Measurements from ENCODE around the gene MAGI1. TPM values are rescaled to one million over a fixed set of nuclear protein-coding genes. Genes with fewer than 3 reads are reported as not detected.

MAGI1 gene
- total RNA-seq, 2 donors from 2014 or later = 38.6 to 45.1 TPM

DNA sequence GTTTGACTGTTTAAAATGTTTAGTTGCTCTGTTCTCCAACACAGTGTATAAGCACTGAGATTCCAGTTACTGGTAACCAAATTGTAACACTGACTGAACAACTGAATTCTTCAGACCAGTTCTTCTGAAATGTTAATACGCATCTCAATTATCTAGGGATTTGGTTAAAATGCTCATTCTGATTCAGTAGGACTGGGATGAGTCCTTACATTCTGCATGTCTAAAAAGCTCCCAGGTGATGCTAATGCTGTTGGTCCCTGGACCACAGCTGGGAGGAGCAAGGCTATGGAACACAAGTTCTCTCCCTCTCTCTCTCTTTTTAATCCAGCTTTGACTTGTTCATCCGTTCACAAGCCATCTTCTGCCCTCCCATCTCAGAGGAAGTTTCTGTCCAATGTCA is 380.3 kb downstream of the MAGI1 start:
- 93 to 95% methylated on average over 2 of the region's 2 CpGs for WGBS, 2 experiments (ENCODE audit: insufficient coverage in 1 of 2, insufficient read length in 1 of 2)
- no peak overlapping the region for H3K4me3 ChIP-seq (ENCODE audit: low read length)
- H3K9ac ChIP-seq (ENCODE audit: extremely low read depth, low read length, poor library complexity, severe bottlenecking) = no peak overlapping the region
- no peaks in the 10 kb centered on the region for H3K4me1 Mint-ChIP-seq
- TF ChIP-seq, protein P1, sequence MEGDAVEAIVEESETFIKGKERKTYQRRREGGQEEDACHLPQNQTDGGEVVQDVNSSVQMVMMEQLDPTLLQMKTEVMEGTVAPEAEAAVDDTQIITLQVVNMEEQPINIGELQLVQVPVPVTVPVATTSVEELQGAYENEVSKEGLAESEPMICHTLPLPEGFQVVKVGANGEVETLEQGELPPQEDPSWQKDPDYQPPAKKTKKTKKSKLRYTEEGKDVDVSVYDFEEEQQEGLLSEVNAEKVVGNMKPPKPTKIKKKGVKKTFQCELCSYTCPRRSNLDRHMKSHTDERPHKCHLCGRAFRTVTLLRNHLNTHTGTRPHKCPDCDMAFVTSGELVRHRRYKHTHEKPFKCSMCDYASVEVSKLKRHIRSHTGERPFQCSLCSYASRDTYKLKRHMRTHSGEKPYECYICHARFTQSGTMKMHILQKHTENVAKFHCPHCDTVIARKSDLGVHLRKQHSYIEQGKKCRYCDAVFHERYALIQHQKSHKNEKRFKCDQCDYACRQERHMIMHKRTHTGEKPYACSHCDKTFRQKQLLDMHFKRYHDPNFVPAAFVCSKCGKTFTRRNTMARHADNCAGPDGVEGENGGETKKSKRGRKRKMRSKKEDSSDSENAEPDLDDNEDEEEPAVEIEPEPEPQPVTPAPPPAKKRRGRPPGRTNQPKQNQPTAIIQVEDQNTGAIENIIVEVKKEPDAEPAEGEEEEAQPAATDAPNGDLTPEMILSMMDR (conservative IDR thresholded peaks at IDR 0.05) = no peak
- H3K9me3 ChIP-seq (ENCODE audit: control insufficient read depth, low read length) = no peaks in the 10 kb centered on the region
- H3K4me1 ChIP-seq (ENCODE audit: control insufficient read depth, insufficient read depth, low read length) = no peaks in the 10 kb centered on the region
- no peaks in the 10 kb centered on the region for H3K36me3 ChIP-seq (ENCODE audit: control insufficient read depth, insufficient read depth, low read length)
- H3K27me3 ChIP-seq (ENCODE audit: control insufficient read depth, insufficient read depth, low read length, poor library complexity, severe bottlenecking) = no peaks in the 10 kb centered on the region
- no peak overlapping the region for H3K27ac Mint-ChIP-seq
- no peak for DNase-seq
- H3K36me3 Mint-ChIP-seq (ENCODE audit: low read depth) = no peaks in the 10 kb centered on the region
- no peaks in the 10 kb centered on the region for H3K9me3 Mint-ChIP-seq
- H3K4me3 Mint-ChIP-seq = no peak overlapping the region
- H3K27ac ChIP-seq (ENCODE audit: low read depth, low read length) = no peak overlapping the region
- no peaks in the 10 kb centered on the region for H3K27me3 Mint-ChIP-seq (ENCODE audit: insufficient read depth)

- Histone ChIP-seq H3K27me3 (ENCODE audit: control insufficient read depth, insufficient read depth, low read length, poor library complexity, severe bottlenecking) (no peaks in the 10 kb centered on the region), H3K9ac (ENCODE audit: extremely low read depth, low read length, poor library complexity, severe bottlenecking) (no peak overlapping the region), H3K4me1 (ENCODE audit: control insufficient read depth, insufficient read depth, low read length) (no peaks in the 10 kb centered on the region), H3K36me3 (ENCODE audit: control insufficient read depth, insufficient read depth, low read length) (no peaks in the 10 kb centered on the region), H3K4me3 (ENCODE audit: low read length) (no peak overlapping the region), H3K27ac (ENCODE audit: low read depth, low read length) (no peak overlapping the region), H3K9me3 (ENCODE audit: control insufficient read depth, low read length) (peaks cover 6% of the 10 kb centered on the region)
- TF ChIP-seq, protein P1 (conservative IDR thresholded peaks at IDR 0.05) = no peak
- peaks cover 6% of the 10 kb centered on the region for H3K9me3 Mint-ChIP-seq
- H3K4me3 Mint-ChIP-seq = no peak overlapping the region
- peaks cover 3% of the 10 kb centered on the region for H3K4me1 Mint-ChIP-seq
- no peak for DNase-seq
- peaks cover 2% of the 10 kb centered on the region for H3K36me3 Mint-ChIP-seq (ENCODE audit: low read depth)
- 96 to 100% methylated on average over 4 of the region's 4 CpGs for WGBS, 2 experiments (ENCODE audit: insufficient coverage in 1 of 2, insufficient read length in 1 of 2)
- H3K27ac Mint-ChIP-seq = no peak overlapping the region
- H3K27me3 Mint-ChIP-seq (ENCODE audit: insufficient read depth) = no peaks in the 10 kb centered on the region
These were observed 383.7 kb downstream of the MAGI1 start for GRCh38 chr3:65655061-65655460.

DNA sequence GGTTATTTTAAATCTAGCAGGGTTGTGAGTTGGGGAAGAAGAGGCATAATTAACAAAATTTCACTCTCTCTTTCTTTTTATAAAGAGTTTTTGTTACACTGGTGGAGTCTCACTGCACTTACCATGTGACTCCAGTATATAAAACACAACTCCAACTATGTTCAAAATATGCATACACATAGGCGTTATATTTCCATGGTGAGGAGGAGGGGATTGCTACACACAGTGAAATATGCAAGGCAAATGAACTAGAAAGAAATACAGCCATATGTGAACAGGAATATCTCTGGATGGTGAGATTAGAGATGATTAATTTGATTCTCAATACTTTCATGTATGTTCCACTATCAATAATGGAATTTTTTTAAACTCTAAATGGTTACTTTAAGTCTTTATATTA is 385.0 kb downstream of the MAGI1 start:
- Mint-ChIP-seq H3K36me3 (ENCODE audit: low read depth) (peaks cover 2% of the 10 kb centered on the region), H3K9me3 (peaks cover 8% of the 10 kb centered on the region), H3K4me1 (peaks cover 3% of the 10 kb centered on the region), H3K4me3 (no peak overlapping the region), H3K27ac (no peak overlapping the region), H3K27me3 (ENCODE audit: insufficient read depth) (no peaks in the 10 kb centered on the region)
- no peak overlapping the region for H3K4me3 ChIP-seq (ENCODE audit: low read length)
- H3K4me1 ChIP-seq (ENCODE audit: control insufficient read depth, insufficient read depth, low read length) = no peaks in the 10 kb centered on the region
- no peak for DNase-seq
- H3K9ac ChIP-seq (ENCODE audit: extremely low read depth, low read length, poor library complexity, severe bottlenecking) = no peak overlapping the region
- no peak overlapping the region for H3K27ac ChIP-seq (ENCODE audit: low read depth, low read length)
- H3K36me3 ChIP-seq (ENCODE audit: control insufficient read depth, insufficient read depth, low read length) = no peaks in the 10 kb centered on the region
- TF ChIP-seq, protein P1 (conservative IDR thresholded peaks at IDR 0.05) = no peak
- 100% methylated on average over 1 of the region's 1 CpG for WGBS, 2 experiments (ENCODE audit: insufficient coverage in 1 of 2, insufficient read length in 1 of 2)
- peaks cover 6% of the 10 kb centered on the region for H3K9me3 ChIP-seq (ENCODE audit: control insufficient read depth, low read length)
- H3K27me3 ChIP-seq (ENCODE audit: control insufficient read depth, insufficient read depth, low read length, poor library complexity, severe bottlenecking) = no peaks in the 10 kb centered on the region
